ENCODE results near the gene OSBP2.

OSBP2 gene

GRCh38 chr22:30856741-30857502, 162.2 kb downstream of the OSBP2 start:
- DNase-seq, result no peak

GRCh38 chr22:30857791-30858190, 163.1 kb downstream of the OSBP2 start:
- no peak for DNase-seq

- peak; percentile 34 for DNase-seq
Observed at GRCh38 chr22:30858976-30859713, 164.5 kb downstream of the OSBP2 start.

GRCh38 chr22:30859714-30860095, 165.0 kb downstream of the OSBP2 start:
- DNase-seq, result peak; percentile 16

- DNase-seq, result peak; percentile 54
Observed at GRCh38 chr22:30860176-30861105, 165.8 kb downstream of the OSBP2 start.

GRCh38 chr22:30861131-30861530, 166.5 kb downstream of the OSBP2 start:
- DNase-seq, result no peak

- DNase-seq, result peak; percentile 53
Observed at GRCh38 chr22:30861688-30862552, 167.2 kb downstream of the OSBP2 start.

- peak; percentile 54 for DNase-seq
Observed at GRCh38 chr22:30863081-30863833, 168.6 kb downstream of the OSBP2 start.

GRCh38 chr22:30864441-30865420, 170.1 kb downstream of the OSBP2 start:
- DNase-seq, result peak; percentile 39

GRCh38 chr22:30865656-30866055, 171.0 kb downstream of the OSBP2 start:
- peak; percentile 54 for DNase-seq

- DNase-seq, result peak; percentile 31
Observed at GRCh38 chr22:30866216-30866615, 171.5 kb downstream of the OSBP2 start.

GRCh38 chr22:30866811-30867271, 172.2 kb downstream of the OSBP2 start:
- DNase-seq, result peak; percentile 28

- peak; percentile 49 for DNase-seq
Observed at GRCh38 chr22:30867746-30868662, 173.3 kb downstream of the OSBP2 start.

GRCh38 chr22:30868663-30869385, 174.2 kb downstream of the OSBP2 start:
- peak; percentile 51 for DNase-seq

- DNase-seq, result peak; percentile 46
Observed at GRCh38 chr22:30869667-30870395, 175.2 kb downstream of the OSBP2 start.

- peak; percentile 57 for DNase-seq
Observed at GRCh38 chr22:30870451-30871345, 176.0 kb downstream of the OSBP2 start.

Measured in activated effector memory CD4-positive, alpha-beta T cell treated with anti-CD3 and anti-CD28 coated beads, Interleukin-2, amount 50 U/mL, for 16 hours (primary cell).